ENCODE measurements around the gene GFAP.

GFAP gene

GRCh38 chr17:44899074-44899782 lies 16.1 kb downstream of the GFAP start, which contains the start of gene EFTUD2:
Gene EFTUD2, minus strand, starts transcription at chr17:44899445. Its CDS starts 4,924 bp downstream, at chr17:44894521.
- DNase-seq (ENCODE audit: low spot score), result peak; percentile 99

- no peak for DNase-seq (ENCODE audit: low spot score)
These were observed 16.6 kb downstream of the GFAP start for GRCh38 chr17:44898768-44899073.

- no peak for DNase-seq (ENCODE audit: low spot score)
These were observed 20.7 kb downstream of the GFAP start for GRCh38 chr17:44894642-44895041.

- no peak for DNase-seq (ENCODE audit: low spot score)
These were observed 23.1 kb downstream of the GFAP start for GRCh38 chr17:44892250-44892649.

- DNase-seq (ENCODE audit: low spot score), result no peak
These were observed 26.3 kb downstream of the GFAP start for GRCh38 chr17:44889003-44889402.

- no peak for DNase-seq (ENCODE audit: low spot score)
These were observed 27.0 kb downstream of the GFAP start for GRCh38 chr17:44887971-44888954.

GRCh38 chr17:44887016-44887415 lies 28.3 kb downstream of the GFAP start:
- no peak for DNase-seq (ENCODE audit: low spot score)

GRCh38 chr17:44884941-44885340 lies 30.4 kb downstream of the GFAP start:
- no peak for DNase-seq (ENCODE audit: low spot score)

- no peak for DNase-seq (ENCODE audit: low spot score)
These were observed 34.2 kb downstream of the GFAP start for GRCh38 chr17:44881145-44881544.

- no peak for DNase-seq (ENCODE audit: low spot score)
These were observed 35.2 kb downstream of the GFAP start for GRCh38 chr17:44880062-44880461.

- DNase-seq (ENCODE audit: low spot score), result no peak
These were observed 35.9 kb downstream of the GFAP start for GRCh38 chr17:44879376-44879775.

GRCh38 chr17:44878627-44879221 lies 36.6 kb downstream of the GFAP start:
- no peak for DNase-seq (ENCODE audit: low spot score)

GRCh38 chr17:44877121-44877520 lies 38.2 kb downstream of the GFAP start:
- no peak for DNase-seq (ENCODE audit: low spot score)

GRCh38 chr17:44875761-44876160 lies 39.5 kb downstream of the GFAP start:
- DNase-seq (ENCODE audit: low spot score), result no peak

GRCh38 chr17:44872131-44872768 lies 43.0 kb downstream of the GFAP start:
- DNase-seq (ENCODE audit: low spot score), result no peak

GRCh38 chr17:44871556-44871955 lies 43.7 kb downstream of the GFAP start:
- no peak for DNase-seq (ENCODE audit: low spot score)

- no peak for DNase-seq (ENCODE audit: low spot score)
These were observed 47.5 kb downstream of the GFAP start for GRCh38 chr17:44867841-44868240.

- DNase-seq (ENCODE audit: low spot score), result no peak
These were observed 49.4 kb downstream of the GFAP start for GRCh38 chr17:44865931-44866330.

GRCh38 chr17:44865231-44865660 lies 50.1 kb downstream of the GFAP start:
- DNase-seq (ENCODE audit: low spot score), result peak; percentile 82

- no peak for DNase-seq (ENCODE audit: low spot score)
These were observed 50.5 kb downstream of the GFAP start for GRCh38 chr17:44864831-44865230.

- DNase-seq (ENCODE audit: low spot score), result no peak
These were observed 52.0 kb downstream of the GFAP start for GRCh38 chr17:44863061-44863918.

All from ecto neural progenitor cell (in vitro differentiated cells).